WTC11 (cell line): Measurements from ENCODE around the gene TNPO3. TPM values are rescaled to one million over a fixed set of nuclear protein-coding genes. Genes with fewer than 3 reads are reported as not detected.

Source experiments
- ATF1 ChIP-seq: sonication (generic); formaldehyde crosslinking; IDR thresholded peaks from 2 replicates; pipeline ENCODE4 v1.8.1; 2023; ENCODE audit warnings: mild to moderate bottlenecking, moderate library complexity, missing genetic modification reagents
- CBFB ChIP-seq: sonication (generic); formaldehyde crosslinking; IDR thresholded peaks from 2 replicates; pipeline ENCODE4 v1.8.1; 2022; ENCODE audit warnings: mild to moderate bottlenecking, low read depth, missing genetic modification reagents
- CREB1 ChIP-seq: sonication (generic); formaldehyde crosslinking; IDR thresholded peaks from 2 replicates; pipeline ENCODE4 v1.8.0; 2023; ENCODE audit warnings: mild to moderate bottlenecking, missing genetic modification reagents
- FOXJ3 ChIP-seq: sonication (generic); formaldehyde crosslinking; IDR thresholded peaks from 2 replicates; pipeline ENCODE4 v1.9.0; 2021; ENCODE audit warnings: missing genetic modification reagents, mild to moderate bottlenecking, borderline replicate concordance
- FOXP1 ChIP-seq: sonication (generic); formaldehyde crosslinking; IDR thresholded peaks from 2 replicates; pipeline ENCODE4 v1.8.0; 2022; ENCODE audit warnings: missing genetic modification reagents, mild to moderate bottlenecking, moderate library complexity, borderline replicate concordance
- KAT7 ChIP-seq: sonication (generic); formaldehyde crosslinking; IDR thresholded peaks from 2 replicates; pipeline ENCODE4 v1.8.1; 2023; ENCODE audit warnings: missing genetic modification reagents, mild to moderate bottlenecking, borderline replicate concordance
- RELA ChIP-seq: sonication (generic); formaldehyde crosslinking; IDR thresholded peaks from 2 replicates; pipeline ENCODE4 v1.8.1; 2022; ENCODE audit warnings: missing genetic modification reagents, mild to moderate bottlenecking, borderline replicate concordance
- SP1 ChIP-seq: sonication (generic); formaldehyde crosslinking; conservative IDR thresholded peaks from 2 replicates; pipeline ENCODE4 v1.8.1; 2022; ENCODE audit warnings: missing genetic modification reagents
- TP53 ChIP-seq: sonication (generic); formaldehyde crosslinking; IDR thresholded peaks from 2 replicates; pipeline ENCODE4 v1.8.1; 2023; ENCODE audit warnings: mild to moderate bottlenecking, missing genetic modification reagents
- ZNF396 ChIP-seq: fragments of 250-450 bp; sonication (Bioruptor Pico); IDR thresholded peaks from 2 replicates; pipeline ENCODE4 v1.8.0; 2021; ENCODE audit warnings: mild to moderate bottlenecking, moderate library complexity, borderline replicate concordance
- total RNA-seq: library from RNA; stranded (reverse); gene quantifications from 3 replicates; pipeline ENCODE4 v1.2.3, GENCODE V29; 2021
- TF ChIP-seq, protein P1 (sequence below): fragments of 250-450 bp; sonication (Bioruptor Pico); IDR thresholded peaks from 2 replicates; pipeline ENCODE4 v1.9.0; 2021; ENCODE audit warnings: mild to moderate bottlenecking, borderline replicate concordance
- TF ChIP-seq, protein P2 (sequence below): sonication (generic); formaldehyde crosslinking; IDR thresholded peaks from 2 replicates; pipeline ENCODE4 v1.8.1; 2022; ENCODE audit warnings: low read depth, missing genetic modification reagents, borderline replicate concordance
- TF ChIP-seq, protein P3 (sequence below): fragments of 250-450 bp; sonication (Bioruptor Pico); IDR thresholded peaks from 2 replicates; pipeline ENCODE4 v1.9.0; 2021; ENCODE audit warnings: mild to moderate bottlenecking
- TF ChIP-seq, protein P4 (sequence below): sonication (generic); formaldehyde crosslinking; IDR thresholded peaks from 2 replicates; pipeline ENCODE4 v1.8.1; 2023; ENCODE audit warnings: mild to moderate bottlenecking, moderate library complexity, missing genetic modification reagents
- TF ChIP-seq, protein P5 (sequence below): sonication (generic); formaldehyde crosslinking; IDR thresholded peaks from 2 replicates; pipeline ENCODE4 v1.8.1; 2022; ENCODE audit warnings: low read depth, mild to moderate bottlenecking, moderate library complexity, missing genetic modification reagents, borderline replicate concordance

TNPO3 gene
- total RNA-seq, 1 experiment from 2014 or later, result 91.7 TPM

DNA sequence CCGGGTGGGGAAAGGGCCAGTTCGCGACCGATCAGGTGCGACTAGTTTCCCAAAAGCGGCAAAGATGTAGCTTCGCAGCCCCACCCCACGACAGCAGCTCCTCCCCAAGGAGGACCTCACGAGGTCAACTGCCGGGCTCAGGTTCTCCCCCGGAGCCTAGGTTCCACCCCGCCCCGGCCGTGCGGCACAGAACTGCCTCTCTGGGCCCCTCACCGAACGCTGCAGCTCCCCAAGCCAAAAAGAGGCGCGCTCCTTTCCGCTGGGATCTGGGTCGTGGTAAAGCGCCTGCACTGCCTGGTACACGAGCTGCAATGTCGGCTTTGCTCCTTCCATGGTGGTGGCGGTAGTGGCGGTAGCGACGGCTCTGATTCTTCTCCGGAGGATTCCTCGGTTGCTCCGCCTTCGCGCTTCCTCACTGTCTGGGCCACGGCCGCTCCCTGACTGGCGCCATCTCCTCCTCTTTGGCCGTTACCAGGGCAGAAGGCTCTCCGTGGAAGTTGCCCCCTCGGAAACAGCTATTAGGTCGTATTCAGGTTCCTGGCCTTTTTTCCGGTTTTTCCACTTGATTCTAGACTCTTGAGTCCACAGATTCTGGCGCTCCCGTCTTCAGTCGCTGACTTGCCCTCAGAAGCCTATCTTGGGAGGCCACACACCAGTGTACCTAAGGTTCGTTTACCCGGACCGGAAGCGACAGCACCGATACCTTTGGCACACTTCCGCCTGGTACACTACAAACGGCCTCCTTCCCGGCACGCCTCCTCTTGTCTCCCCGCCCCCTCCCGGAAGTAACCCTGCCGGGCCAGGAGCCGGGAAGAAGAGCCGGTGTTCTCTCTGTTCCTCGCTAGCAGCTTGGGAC lies at the start of gene TNPO3 (continued):
- TF ChIP-seq, protein P1, sequence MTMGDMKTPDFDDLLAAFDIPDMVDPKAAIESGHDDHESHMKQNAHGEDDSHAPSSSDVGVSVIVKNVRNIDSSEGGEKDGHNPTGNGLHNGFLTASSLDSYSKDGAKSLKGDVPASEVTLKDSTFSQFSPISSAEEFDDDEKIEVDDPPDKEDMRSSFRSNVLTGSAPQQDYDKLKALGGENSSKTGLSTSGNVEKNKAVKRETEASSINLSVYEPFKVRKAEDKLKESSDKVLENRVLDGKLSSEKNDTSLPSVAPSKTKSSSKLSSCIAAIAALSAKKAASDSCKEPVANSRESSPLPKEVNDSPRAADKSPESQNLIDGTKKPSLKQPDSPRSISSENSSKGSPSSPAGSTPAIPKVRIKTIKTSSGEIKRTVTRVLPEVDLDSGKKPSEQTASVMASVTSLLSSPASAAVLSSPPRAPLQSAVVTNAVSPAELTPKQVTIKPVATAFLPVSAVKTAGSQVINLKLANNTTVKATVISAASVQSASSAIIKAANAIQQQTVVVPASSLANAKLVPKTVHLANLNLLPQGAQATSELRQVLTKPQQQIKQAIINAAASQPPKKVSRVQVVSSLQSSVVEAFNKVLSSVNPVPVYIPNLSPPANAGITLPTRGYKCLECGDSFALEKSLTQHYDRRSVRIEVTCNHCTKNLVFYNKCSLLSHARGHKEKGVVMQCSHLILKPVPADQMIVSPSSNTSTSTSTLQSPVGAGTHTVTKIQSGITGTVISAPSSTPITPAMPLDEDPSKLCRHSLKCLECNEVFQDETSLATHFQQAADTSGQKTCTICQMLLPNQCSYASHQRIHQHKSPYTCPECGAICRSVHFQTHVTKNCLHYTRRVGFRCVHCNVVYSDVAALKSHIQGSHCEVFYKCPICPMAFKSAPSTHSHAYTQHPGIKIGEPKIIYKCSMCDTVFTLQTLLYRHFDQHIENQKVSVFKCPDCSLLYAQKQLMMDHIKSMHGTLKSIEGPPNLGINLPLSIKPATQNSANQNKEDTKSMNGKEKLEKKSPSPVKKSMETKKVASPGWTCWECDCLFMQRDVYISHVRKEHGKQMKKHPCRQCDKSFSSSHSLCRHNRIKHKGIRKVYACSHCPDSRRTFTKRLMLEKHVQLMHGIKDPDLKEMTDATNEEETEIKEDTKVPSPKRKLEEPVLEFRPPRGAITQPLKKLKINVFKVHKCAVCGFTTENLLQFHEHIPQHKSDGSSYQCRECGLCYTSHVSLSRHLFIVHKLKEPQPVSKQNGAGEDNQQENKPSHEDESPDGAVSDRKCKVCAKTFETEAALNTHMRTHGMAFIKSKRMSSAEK (CRISPR knock-in tag), result no peak
- no peak for TF ChIP-seq FOXJ3 (CRISPR knock-in tag)
- TF ChIP-seq, protein P2, sequence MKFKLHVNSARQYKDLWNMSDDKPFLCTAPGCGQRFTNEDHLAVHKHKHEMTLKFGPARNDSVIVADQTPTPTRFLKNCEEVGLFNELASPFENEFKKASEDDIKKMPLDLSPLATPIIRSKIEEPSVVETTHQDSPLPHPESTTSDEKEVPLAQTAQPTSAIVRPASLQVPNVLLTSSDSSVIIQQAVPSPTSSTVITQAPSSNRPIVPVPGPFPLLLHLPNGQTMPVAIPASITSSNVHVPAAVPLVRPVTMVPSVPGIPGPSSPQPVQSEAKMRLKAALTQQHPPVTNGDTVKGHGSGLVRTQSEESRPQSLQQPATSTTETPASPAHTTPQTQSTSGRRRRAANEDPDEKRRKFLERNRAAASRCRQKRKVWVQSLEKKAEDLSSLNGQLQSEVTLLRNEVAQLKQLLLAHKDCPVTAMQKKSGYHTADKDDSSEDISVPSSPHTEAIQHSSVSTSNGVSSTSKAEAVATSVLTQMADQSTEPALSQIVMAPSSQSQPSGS (CRISPR knock-in tag), result no peak
- TF ChIP-seq FOXP1 (CRISPR knock-in tag), result no peak; the same call in none of the 2 replicates
- peak; percentile 83; the same call in 1 of the 2 replicates for TF ChIP-seq KAT7 (CRISPR knock-in tag)
- TF ChIP-seq, protein P3, sequence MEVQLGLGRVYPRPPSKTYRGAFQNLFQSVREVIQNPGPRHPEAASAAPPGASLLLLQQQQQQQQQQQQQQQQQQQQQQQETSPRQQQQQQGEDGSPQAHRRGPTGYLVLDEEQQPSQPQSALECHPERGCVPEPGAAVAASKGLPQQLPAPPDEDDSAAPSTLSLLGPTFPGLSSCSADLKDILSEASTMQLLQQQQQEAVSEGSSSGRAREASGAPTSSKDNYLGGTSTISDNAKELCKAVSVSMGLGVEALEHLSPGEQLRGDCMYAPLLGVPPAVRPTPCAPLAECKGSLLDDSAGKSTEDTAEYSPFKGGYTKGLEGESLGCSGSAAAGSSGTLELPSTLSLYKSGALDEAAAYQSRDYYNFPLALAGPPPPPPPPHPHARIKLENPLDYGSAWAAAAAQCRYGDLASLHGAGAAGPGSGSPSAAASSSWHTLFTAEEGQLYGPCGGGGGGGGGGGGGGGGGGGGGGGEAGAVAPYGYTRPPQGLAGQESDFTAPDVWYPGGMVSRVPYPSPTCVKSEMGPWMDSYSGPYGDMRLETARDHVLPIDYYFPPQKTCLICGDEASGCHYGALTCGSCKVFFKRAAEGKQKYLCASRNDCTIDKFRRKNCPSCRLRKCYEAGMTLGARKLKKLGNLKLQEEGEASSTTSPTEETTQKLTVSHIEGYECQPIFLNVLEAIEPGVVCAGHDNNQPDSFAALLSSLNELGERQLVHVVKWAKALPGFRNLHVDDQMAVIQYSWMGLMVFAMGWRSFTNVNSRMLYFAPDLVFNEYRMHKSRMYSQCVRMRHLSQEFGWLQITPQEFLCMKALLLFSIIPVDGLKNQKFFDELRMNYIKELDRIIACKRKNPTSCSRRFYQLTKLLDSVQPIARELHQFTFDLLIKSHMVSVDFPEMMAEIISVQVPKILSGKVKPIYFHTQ (CRISPR knock-in tag), result no peak
- TF ChIP-seq RELA, result no peak
- peak; percentile 54; the same call in 1 of the 2 replicates for TF ChIP-seq ATF1 (CRISPR knock-in tag)
- TF ChIP-seq SP1 (CRISPR knock-in tag), result peak; percentile 50
- no peak for TF ChIP-seq TP53
- TF ChIP-seq CBFB, result no peak
- TF ChIP-seq, protein P4, sequence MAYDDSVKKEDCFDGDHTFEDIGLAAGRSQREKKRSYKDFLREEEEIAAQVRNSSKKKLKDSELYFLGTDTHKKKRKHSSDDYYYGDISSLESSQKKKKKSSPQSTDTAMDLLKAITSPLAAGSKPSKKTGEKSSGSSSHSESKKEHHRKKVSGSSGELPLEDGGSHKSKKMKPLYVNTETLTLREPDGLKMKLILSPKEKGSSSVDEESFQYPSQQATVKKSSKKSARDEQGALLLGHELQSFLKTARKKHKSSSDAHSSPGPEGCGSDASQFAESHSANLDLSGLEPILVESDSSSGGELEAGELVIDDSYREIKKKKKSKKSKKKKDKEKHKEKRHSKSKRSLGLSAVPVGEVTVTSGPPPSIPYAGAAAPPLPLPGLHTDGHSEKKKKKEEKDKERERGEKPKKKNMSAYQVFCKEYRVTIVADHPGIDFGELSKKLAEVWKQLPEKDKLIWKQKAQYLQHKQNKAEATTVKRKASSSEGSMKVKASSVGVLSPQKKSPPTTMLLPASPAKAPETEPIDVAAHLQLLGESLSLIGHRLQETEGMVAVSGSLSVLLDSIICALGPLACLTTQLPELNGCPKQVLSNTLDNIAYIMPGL (CRISPR knock-in tag), result peak; percentile 91
- TF ChIP-seq ZNF396 (CRISPR knock-in tag), result no peak
- 0 out of 2 replicates have a peak, but pooled peaks have one; percentile 38 for TF ChIP-seq CREB1 (CRISPR knock-in tag)
- TF ChIP-seq, protein P5, sequence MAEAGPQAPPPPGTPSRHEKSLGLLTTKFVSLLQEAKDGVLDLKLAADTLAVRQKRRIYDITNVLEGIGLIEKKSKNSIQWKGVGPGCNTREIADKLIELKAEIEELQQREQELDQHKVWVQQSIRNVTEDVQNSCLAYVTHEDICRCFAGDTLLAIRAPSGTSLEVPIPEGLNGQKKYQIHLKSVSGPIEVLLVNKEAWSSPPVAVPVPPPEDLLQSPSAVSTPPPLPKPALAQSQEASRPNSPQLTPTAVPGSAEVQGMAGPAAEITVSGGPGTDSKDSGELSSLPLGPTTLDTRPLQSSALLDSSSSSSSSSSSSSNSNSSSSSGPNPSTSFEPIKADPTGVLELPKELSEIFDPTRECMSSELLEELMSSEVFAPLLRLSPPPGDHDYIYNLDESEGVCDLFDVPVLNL (CRISPR knock-in tag), result no peak
